Hematopoietic multipotent progenitor cell treated with erythropoietin and hydrocortisone succinate and interleukin-3 and kit ligand, for 8 days (in vitro differentiated cells): Measurements from ENCODE around the gene ARHGAP45.

Experiments used
- DNase-seq: peaks from one replicate; pipeline ENCODE4 v3.0.0-alpha.2; 2015

ARHGAP45 gene

GRCh38 chr19:1070931-1071791, 4.2 kb downstream of the ARHGAP45 start:
- DNase-seq = no peak

GRCh38 chr19:1072371-1073015, 5.5 kb downstream of the ARHGAP45 start:
- no peak for DNase-seq

- DNase-seq = no peak
Observed at GRCh38 chr19:1073063-1073955, 6.3 kb downstream of the ARHGAP45 start.

- no peak for DNase-seq
Observed at GRCh38 chr19:1073956-1074517, 7.1 kb downstream of the ARHGAP45 start.

GRCh38 chr19:1074544-1075283, 7.7 kb downstream of the ARHGAP45 start:
- peak; percentile 91 for DNase-seq

- no peak for DNase-seq
Observed at GRCh38 chr19:1076046-1076386, 9.0 kb downstream of the ARHGAP45 start.

GRCh38 chr19:1076951-1077350, 10.0 kb downstream of the ARHGAP45 start:
- peak; percentile 32 for DNase-seq

- DNase-seq = no peak
Observed at GRCh38 chr19:1079566-1080111, 12.7 kb downstream of the ARHGAP45 start.

- no peak for DNase-seq
Observed at GRCh38 chr19:1080360-1081161, 13.6 kb downstream of the ARHGAP45 start.

GRCh38 chr19:1081301-1082164, 14.6 kb downstream of the ARHGAP45 start:
- no peak for DNase-seq

- DNase-seq = peak; percentile 74
Observed at GRCh38 chr19:1082165-1082927, 15.4 kb downstream of the ARHGAP45 start.

- no peak for DNase-seq
Observed at GRCh38 chr19:1082928-1083816, 16.2 kb downstream of the ARHGAP45 start.

GRCh38 chr19:1084024-1084868, 17.3 kb downstream of the ARHGAP45 start:
- DNase-seq = no peak

GRCh38 chr19:1085053-1085658, 18.2 kb downstream of the ARHGAP45 start:
- DNase-seq = peak; percentile 4

GRCh38 chr19:1085676-1086442, 18.9 kb downstream of the ARHGAP45 start:
- DNase-seq = no peak

- no peak for DNase-seq
Observed at GRCh38 chr19:1086613-1087012, 19.6 kb downstream of the ARHGAP45 start.
